LNCaP clone FGC (cell line): ENCODE data around the gene EFR3B.

Source experiments
- DNase-seq: peaks from one replicate; pipeline ENCODE4 v3.0.0-alpha.2; 2011; ENCODE audit warnings: low read depth
- H3K4me3 ChIP-seq: 2 replicates; pipeline ENCODE4 v1.5.1; 2011; ENCODE audit warnings: mild to moderate bottlenecking, low read depth, low read length, control low read depth
- CTCF ChIP-seq: IDR thresholded peaks from 2 replicates; pipeline ENCODE4 v1.5.1; 2012; ENCODE audit warnings: mild to moderate bottlenecking; ENCODE audit not compliant: control insufficient read depth, insufficient read depth; ENCODE audit errors: extremely low read depth

EFR3B gene

GRCh38 chr2:25104736-25105135 is 62.9 kb downstream of the EFR3B start:
- DNase-seq: no peak
- TF ChIP-seq CTCF: no peak
- no peak overlapping the region for H3K4me3 ChIP-seq

GRCh38 chr2:25105336-25106085 is 63.6 kb downstream of the EFR3B start:
- TF ChIP-seq CTCF: no peak
- no peak overlapping the region for H3K4me3 ChIP-seq
- peak; percentile 51 for DNase-seq

DNA sequence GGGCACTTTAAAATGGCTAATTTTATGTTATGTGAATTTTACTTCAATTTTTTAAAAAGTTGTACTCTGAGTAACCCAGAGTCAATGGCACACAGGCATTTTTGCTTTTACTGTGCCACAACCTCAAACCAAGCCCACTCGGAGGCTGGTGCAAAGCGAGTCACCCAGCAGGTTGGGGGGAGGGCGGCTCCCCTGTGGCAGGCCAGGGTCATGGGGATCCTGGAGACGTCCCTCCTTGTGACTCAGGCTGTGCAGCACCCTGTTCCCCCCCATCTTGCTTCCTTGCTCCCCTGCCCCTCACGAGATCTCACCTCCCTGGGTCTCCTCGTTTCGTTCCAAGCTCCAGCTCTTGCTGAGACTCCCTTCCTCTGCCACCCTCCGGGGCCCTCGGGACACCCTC is 67.9 kb downstream of the EFR3B start:
- no peak overlapping the region for H3K4me3 ChIP-seq
- no peak for DNase-seq
- TF ChIP-seq CTCF: no peak

DNA sequence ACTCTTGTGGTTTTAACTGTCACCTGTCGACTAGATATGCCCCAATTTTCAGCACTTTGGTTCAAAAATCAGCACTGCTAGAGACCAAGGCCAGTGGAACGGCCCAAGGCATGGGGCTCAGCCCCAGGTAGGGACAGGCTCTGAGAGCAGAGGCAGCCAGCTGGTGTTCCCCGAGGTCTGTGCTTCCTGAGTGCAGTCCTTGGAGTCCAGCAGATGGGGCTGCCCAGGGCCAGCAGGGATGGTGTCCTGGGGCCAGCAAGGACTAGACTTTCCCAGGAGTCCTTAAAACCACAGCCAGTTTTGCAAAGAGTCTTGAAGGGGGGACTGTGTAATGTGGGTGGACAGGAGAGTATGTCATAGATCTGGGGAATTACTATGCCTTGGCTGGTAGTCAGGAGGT is 70.2 kb downstream of the EFR3B start:
- no peak overlapping the region for H3K4me3 ChIP-seq
- no peak for DNase-seq
- TF ChIP-seq CTCF: no peak

DNA sequence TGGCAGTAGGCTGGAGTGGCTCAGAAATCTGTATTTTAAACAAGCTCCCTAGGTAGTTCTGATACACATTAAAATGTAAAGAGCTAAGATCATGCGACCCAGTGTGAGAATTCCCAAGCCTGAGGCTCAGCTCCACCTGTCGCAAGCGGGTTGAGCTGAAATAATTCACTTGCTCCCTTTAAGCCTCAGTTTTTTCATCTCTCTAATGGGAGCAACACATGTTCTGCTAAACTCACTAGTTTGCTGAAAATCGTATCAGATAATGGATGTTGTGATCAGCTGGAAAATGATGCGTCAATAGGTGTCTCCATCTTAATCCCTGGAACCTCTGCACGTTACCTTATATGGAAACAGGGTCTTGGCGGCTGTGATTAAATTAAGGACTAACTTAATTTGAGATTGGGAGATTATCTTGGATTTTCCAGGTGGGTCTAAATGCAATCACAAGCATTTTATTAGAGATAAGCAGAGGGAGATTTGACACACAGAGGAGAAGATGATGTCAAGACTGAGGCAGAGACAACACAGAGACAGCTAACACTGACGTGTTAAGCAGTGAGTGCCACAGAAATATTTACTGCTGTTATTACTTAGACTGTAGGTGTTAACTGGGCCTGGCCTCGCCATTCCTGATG is 73.5 kb downstream of the EFR3B start:
- no peak for TF ChIP-seq CTCF
- DNase-seq: no peak

DNA sequence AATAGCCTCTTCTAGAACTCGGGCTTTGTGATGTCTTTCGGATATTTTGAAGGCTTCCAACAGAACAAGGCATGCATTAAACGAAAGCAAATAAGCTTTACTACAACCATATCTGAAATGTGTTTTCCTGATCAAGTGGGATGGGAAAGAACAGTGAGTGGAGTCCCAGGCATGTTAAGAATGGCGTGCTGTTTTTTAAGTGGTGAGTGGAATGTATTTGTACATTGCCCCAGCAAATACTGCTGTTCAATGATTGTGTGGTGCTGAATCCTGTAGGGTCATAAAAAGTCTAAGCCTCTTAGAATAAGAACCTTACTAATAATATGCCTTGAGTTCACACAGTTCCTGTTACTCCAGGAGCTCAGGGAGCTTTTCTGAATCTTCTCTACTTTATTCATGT is 74.0 kb downstream of the EFR3B start:
- no peak for DNase-seq
- TF ChIP-seq CTCF: no peak
- H3K4me3 ChIP-seq: no peak overlapping the region

More for the DNA sequence above, 73.5 kb downstream of the EFR3B start:
- no peak overlapping the region for H3K4me3 ChIP-seq
